AG08395 (cell line): ENCODE data around the gene CCDC7.
"Not testable (repeated sequence)": the region's sequence is repeated elsewhere in the genome, so short reads cannot be mapped to it uniquely, and the experiment has no call there.

Source experiments
- DNase-seq: peaks from one replicate; pipeline ENCODE4 v3.0.0; 2012; ENCODE audit warnings: mixed read lengths, low spot score

The CCDC7 gene

DNA sequence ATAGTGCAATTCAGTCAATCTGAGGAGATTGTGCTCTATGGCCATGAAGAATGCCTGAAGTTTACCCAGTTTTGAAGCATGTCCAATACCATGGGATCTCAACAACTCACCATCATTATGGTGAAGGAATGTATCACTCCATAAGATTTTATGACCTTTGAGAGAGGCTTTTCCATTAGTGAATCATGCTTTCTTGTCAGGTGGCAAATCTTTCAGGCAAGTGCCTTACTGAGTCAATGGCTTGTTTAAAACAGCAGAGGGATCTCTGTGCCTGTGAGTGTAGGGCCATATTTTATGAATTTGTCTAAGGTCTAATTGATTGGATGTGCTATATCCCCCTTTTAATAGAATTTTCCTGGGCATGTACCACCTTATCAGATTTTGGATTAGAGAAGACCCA is 131.5 kb downstream of the CCDC7 start:
- DNase-seq, result peak; percentile 3

DNA sequence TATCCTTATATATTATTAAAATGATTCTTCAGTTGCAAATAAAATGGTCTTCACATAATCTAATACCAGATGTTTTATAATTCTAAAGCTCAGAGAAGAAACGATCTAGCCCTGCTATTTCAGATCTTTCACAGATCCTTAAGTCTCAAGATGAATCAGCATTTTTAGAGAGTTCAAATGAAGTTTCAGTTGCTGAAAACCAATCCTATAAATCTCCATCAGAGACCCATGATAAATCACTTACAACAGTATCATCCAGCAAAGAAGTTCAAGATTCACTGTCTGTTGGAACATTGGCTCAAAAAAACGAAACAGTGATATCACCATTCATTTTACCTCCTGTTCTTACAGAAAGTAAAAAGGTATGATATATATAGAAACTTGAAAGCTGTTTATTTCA is 137.0 kb downstream of the CCDC7 start:
- no peak for DNase-seq

DNA sequence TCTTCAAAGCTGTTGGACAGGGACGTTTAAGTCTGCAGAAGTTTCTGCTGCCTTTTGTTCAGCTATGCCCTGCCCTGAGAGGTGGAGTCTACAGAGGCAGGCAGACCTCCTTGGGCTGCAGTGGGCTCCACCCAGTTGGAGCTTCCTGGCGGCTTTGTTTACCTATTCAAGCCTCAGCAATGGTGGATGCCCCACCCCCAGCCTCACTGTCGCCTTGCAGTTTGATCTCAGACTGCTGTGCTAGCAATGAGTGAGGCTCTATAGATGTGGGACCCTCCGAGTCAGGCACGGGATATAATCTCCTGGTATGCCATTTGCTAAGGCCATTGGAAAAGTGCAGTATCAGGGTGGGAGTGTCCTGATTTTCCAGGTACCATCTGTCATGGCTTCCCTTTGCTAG is 152.1 kb downstream of the CCDC7 start:
- not testable (repeated sequence) for DNase-seq

DNA sequence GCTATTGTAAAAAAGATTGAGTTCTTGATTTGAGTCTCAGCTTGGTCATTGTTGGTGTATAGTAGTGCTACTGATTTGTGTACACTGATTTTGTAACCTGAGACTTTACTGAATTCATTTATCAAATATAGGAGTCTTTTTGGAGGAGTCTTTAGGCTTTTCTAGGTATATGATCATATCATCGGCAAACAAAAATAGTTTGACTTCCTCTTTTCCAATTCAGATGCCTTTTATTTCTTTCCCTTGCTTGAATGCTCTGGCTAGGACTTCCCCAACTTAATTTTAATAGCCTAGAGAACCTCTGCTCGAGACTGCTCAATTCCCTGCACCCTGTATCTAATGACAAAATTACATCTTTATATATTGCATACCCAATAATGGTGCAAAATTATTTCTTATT is 154.4 kb downstream of the CCDC7 start:
- DNase-seq, result no peak

DNA sequence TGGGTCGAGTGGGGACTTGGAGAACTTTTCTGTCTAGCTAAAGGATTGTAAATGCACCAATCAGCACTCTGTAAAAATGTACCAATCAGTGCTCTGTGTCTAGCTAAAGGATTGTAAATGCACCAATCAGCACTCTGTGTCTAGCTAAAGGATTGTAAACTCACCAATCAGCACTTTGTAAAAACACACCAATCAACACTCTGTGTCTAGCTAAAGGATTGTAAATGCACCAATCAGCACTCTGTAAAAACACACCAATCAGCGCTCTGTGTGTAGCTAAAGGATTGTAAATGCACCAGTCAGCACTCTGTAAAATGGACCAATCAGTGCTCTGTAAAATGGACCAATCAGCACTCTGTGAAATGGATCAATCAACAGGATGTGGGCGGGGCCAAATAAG is 155.6 kb downstream of the CCDC7 start:
- DNase-seq, result not testable (repeated sequence)

DNA sequence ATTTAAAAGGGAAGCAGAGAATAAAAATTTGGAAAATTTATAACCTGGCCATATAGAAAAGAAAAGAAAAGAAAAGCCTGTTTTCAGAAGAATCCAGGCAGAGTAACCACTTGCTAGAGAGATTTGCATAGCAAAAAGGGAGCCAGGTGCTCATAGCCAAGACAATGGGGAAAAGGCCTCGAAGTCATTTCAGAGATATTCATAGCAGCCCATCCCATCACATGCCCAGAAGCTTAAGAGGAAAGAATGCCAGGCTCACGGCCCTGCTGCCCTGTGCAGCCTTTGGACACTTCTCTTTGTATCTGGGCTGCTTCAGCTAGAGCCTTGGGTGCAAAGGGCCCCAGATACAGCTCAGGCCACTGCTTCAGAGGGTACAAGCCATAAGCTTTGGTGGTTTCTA is 159.8 kb downstream of the CCDC7 start:
- DNase-seq, result no peak

DNA sequence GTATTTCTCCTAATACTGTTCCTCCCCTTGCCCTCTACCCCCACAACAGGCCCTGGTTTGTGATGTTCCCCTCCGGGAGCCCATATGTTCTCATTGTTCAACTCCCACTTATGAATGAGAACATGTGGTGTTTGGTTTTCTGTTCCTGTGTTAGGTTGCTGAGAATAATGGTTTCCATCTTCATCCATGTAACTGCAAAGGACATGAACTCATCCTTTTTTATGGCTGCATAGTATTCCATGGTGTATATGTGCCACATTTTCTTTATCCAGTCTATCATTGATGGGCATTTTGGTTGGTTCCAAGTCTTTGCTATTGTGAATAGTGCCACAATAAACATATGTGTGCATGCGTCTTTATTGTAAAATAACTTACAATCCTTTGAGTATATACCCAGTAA is 164.6 kb downstream of the CCDC7 start:
- not testable (repeated sequence) for DNase-seq

DNA sequence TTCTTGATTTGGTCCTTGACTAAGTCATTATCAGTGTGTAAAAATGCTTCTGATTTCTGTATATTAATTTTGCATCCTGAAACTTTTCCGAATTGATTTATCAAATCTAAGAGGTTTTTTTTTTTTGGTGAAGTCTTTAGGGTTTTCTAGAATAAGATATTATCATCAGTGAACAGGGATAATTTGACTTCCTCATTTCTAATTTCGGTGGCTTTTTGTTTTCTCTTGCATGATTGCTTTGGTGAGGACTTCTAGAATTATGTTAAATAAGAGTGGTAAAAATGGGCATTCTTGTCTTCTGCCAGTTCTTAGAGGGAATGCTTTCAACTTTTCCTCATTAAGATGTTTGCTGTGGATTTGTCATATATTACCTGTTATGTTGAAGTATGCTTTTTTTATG is 170.5 kb downstream of the CCDC7 start:
- no peak for DNase-seq

DNA sequence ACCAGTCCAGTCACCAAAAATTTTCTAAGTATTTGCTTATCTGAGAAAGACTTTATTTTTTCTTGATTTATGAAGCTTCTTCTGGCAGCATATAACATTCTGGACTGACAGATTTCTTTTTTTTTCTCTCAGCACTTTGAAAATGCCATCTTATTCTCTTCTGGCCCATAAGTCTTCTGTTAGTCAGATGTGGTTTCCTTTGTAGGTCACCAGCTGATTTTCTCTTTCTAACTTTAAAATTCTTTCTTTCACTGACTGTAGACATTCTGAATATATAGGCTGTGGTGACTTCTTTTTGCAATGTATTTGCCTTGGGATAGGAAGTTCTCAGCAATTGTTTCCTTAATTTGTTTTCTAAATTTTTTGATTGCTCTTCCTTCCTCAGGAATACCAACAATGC is 172.5 kb downstream of the CCDC7 start:
- DNase-seq, result no peak

DNA sequence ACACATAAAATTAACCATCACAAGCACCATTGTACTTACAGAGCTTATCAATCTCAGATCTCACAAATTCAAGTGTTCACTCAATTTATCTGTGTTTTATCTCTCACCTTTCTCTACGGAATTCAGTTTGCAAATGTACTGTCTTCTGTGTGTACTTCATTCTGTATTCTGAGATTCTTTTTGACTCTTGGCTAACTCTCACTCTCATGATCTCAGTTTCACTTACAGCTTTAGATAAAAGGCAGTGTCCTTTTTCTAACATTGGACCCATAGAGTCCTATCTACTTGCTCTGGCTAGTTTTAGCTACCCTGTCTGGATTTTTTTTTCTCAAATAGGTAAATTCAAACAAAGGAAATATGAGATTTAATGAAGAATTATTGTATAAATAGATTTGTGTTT is 176.0 kb downstream of the CCDC7 start:
- no peak for DNase-seq

DNA sequence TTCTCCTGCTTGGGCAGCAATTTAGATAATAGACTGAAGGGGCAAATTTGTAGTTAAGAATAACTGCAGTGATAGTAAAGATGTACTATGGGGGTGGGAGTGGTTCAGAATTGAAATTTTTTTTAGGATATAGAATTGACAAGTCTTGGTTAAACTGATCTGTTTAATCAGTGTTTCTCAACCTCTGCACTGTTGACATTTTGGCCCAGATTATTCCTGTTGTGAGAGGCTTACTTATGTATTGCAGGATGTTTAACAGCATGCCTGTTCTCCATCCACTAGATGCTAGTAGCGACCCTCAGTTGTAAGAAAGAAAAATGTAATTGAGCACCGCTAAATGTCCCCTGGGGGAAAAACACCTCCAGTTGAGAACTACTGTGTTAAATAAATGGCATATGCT is 176.5 kb downstream of the CCDC7 start:
- DNase-seq, result no peak

DNA sequence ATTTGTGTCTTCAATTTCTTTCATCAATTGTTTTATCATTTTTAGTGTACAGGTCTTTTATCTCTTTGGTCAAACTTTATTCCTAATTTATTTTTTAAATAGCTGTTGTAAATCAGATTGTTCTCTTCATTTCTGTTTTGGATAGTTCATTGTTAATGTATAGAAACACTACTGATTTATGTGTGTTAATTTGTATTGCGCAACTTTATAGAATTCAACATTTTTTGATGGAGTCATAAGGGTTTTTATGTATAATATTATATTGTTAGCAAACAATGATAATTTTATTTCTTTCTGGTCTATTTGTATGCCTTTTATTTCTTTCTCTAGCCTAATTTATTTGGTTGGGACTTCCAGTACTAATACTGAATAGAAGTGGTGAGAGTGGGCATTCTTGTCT is 181.2 kb downstream of the CCDC7 start:
- DNase-seq, result no peak

DNA sequence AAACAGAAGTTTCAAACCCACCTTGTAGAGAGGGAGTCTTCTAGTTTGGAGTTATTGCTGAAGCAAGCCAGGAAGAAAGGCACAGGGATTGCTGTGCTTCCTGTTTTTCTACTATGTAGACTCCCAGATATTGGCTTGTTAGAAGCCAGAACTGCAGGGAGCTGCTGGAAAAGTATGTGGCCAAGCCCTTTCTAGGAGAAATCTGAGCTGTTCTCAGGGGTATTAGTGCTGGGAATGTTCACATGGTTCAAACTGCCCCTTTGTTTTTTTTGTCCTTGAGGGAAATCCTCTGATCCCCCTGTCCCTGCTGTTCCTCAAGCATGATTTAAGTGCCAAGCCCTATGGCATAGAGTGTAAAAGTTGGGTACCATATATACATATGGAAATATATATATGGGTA is 184.0 kb downstream of the CCDC7 start:
- no peak for DNase-seq

DNA sequence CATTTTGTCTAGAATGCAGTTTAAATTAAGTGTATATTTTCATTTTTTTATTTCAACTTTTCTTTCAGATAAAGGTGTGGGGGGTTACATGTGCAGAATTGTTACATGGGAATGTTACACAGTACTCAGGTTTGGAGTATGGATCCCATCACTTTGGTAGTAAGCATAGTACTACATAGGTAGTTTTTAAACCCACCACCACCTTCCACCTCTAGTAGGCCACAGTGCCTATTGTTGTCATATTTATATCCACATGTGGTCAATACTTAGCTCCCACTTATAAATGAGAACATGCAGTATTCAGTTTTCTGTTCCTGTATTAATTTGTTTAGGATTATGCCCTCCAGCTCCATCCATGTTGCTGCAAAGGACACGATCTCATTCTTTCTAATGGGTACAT is 200.6 kb downstream of the CCDC7 start:
- DNase-seq, result no peak

DNA sequence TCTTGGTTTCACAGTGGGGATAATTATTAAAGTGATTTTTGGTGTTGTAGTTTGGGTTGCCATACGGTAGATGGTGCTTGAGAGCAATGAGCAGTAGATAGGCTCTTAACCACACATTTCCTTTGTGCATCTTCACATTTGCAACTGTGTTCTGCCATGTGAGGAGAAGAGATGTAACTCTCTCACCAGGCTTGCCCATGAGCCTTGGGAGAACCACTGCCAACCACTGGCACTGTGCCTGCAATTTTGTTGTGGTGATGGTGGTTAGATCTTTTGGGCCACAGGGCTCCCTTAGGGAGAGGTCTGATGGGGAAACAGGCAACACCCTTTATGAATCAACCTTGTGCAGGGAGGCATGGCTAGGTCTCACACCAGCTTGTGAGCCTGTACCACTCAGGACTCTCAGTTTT is 204.3 kb downstream of the CCDC7 start:
- peak; percentile 7 for DNase-seq

DNA sequence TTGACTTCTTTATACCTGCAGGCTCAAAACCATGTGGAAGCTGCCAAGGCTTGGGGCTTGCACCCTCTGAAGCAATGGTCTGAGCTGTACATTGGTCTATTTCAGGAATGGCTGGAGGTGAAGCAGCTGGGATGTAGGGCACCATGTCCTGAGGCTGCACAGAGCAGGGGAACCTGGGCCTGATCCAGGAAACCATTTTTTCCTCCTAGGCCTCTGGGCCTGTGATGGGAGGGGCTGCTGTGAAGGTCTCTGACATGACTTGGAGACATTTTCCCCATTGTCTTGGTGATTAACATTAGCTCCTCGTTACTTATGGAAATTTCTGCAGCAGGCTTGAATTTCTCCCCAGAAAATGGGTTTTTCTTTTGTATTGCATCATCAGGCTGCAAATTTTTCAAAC is 211.5 kb downstream of the CCDC7 start:
- DNase-seq, result not testable (repeated sequence)

DNA sequence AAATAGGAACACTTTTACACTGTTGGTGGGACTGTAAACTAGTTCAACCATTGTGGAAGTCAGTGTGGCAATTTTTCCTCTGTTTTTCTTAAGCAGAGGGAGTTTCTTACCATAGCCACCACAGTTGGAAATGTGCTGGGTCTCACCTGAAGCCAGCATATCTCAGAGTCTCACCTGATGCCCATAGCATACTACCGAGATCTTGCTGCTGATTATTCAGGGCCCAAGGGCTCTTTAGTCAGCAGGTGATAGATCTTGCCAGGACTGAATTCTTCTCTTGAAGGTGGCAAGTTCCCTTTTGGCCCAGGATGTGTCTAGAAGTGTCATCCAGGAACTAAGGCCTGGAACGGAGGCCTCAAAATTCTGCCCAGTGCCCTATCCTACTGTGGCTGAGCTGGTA is 215.4 kb downstream of the CCDC7 start:
- no peak for DNase-seq

DNA sequence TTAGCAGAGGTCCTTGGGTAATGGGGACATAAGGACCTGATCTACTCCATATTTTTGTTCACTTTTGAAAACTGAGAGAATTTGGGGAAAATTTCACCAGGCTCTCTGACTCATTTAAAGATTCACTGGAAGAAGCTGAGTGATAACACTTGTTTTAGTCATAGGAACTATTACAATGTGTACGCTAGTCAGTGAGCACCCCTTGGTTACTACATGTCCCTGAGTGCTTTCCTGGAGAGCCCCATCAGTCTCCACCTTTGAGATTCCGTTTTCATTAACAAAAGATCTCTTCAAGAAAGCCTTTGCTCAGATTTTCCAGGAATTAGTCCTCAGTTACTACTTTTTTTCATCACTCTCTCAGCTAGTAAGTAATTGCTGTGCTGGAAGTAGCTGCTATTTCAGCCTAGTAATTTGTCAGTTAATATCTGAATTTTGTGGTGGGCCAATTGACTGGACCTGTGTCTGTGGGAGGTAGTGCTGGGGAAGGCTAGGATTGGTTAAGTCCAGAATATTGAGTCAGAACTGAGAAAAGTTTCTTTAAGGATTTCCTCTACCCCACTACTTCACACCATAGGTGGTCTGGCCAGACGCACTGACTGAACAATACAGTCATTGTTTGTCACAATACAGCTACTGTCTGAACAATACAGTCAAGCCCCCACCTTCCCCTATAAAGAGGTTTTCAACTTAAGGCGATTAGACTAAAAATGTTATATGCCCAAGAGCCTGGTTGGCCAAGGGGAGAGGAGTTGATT is 235.0 kb downstream of the CCDC7 start:
- DNase-seq, result no peak

DNA sequence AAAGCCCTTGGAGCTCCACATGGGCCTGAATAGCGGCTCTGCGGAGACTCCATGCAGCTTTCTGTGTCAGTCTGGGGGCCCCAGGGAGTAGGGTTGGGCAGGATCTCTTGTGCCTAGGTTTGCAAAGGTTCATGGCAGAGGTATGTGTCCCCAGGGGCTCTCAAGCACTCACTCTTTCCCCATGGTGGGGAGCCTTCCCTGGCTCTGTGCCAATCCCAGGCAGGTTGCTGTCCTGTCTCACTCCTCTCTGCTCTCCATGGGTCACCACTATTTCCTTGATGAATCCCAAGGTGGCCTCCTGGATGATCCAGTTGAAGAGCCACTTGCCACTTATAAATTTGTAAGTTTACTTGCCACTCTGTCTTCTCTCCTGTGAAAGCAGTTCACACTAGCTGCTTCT is 238.4 kb downstream of the CCDC7 start:
- DNase-seq, result no peak

DNA sequence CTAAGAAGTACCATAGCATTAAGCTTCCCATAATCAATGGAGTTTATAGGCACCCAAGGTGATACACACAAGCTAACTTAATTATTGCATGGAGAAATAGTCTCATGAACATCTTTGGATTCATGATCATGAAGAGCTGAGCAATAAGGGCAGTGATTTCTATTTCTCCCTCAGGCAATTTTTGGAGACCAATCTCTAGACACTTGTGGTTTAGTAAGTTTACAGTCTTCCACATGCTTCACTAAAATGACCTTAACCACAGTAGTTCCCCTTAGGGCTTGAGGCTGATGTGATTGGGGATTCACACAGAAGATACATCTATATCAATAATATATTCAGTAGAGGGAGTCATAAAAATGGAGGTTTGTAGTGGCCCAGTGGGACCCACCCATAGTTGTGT is 241.2 kb downstream of the CCDC7 start:
- no peak for DNase-seq

DNA sequence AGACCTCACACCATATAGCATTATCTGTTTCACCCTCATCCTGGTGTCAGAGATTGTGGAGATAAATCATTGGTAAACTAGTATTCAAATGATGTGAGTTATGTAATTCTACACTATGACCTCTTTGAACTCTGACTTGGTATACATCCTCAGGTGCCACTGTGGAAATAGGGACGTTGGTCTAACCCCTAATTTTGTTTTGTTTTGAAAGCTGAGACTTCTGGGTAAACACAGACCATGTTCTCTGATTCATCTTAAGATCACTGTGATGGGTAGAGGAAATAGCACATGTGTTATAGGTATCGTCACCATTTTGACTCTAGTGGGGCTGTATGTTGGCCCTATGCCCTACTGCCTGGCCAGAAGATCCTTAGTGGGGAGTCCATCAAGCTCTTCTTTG is 241.6 kb downstream of the CCDC7 start:
- no peak for DNase-seq

DNA sequence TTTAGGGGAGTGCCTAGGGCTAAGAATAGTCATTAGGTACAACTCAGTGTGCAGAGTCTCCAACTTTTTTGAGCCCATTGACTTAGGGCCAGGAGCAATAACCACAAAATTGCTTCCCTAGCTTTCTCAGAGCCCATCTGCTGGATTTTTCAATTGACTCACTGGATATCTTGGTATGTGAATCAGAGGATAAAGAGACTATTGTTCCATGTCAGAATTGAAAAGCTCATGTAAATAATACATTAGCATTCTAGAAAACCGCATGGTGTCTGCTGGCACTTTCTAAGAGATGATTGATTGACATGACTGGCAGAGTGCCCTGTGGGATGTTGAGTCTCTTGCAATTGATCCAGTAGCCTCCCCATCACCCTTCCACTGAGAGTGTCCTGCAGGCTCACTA is 246.2 kb downstream of the CCDC7 start:
- peak; percentile 87 for DNase-seq

DNA sequence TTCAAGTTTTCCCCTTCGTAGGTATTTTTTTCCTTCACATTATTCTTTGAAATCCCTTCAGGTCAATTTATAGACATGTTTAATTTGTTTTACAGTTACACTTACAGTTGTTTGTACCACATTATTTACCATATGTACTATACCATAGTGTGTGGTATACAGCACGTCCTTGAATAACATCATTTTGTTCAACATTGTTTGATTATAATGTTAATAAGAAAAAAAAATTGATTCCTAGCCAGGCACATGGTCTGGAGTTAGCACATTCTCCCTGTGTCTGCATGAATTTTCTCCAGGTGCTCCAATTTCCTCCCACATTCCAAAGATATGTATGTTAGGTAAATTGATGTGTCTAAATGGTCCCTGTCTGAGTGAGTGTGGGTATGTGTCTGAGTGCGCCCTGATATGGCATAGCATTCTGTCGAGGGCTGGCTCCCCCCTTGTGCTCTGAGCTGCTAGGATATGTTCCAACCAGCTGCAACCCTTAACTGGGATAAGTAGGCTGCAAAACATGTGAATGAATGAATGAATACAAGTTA is 247.6 kb downstream of the CCDC7 start:
- DNase-seq, result no peak

DNA sequence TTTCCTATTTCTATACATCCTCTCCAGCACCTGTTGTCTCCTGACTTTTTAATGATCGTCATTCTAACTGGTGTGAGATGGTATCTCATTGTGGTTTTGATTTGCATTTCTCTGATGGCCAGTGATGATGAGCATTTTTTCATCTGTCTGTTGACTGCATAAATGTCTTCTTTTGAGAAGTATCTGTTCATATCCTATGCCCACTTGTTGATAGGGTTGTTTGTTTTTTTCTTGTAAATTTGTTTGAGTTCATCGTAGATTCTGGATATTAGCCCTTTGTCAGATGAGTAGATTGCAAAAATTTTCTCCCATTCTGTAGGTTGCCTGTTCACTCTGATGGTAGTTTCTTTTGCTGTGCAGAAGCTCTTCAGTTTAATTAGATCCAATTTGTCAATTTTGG is 253.7 kb downstream of the CCDC7 start:
- not testable (repeated sequence) for DNase-seq
